Prostate gland (tissue), 2 donors: ENCODE measurements around the gene IQGAP1. TPM values are rescaled to one million over a fixed set of nuclear protein-coding genes. Genes with fewer than 3 reads are reported as not detected.
A peak's percentile ranks its signal among the peaks of the same experiment; 100 is the strongest.

Experiments used
- DNase-seq: peaks from one replicate; pipeline ENCODE4 v3.0.0-alpha.2; 2019; ENCODE audit warnings: low spot score
- H3K27ac ChIP-seq, 2 donors: fragments of 200-600 bp; sonication (generic); 2 replicates each; pipeline ENCODE4 v1.5.1; 2017 to 2019
- H3K27me3 ChIP-seq: fragments of 200-600 bp; sonication (generic); replicated peaks from 2 replicates; pipeline ENCODE4 v1.5.1; 2019; ENCODE audit not compliant: insufficient read depth
- H3K36me3 ChIP-seq, 2 donors: fragments of 200-600 bp; sonication (generic); 1 replicate in 1 of 2; 2 replicates in 1 of 2; pipeline versions ENCODE4 v1.5.1 to v1.8.1; 2017 to 2019
- H3K4me1 ChIP-seq: fragments of 200-600 bp; sonication (generic); replicated peaks from 2 replicates; pipeline ENCODE4 v1.5.1; 2019
- H3K4me3 ChIP-seq, 2 donors: fragments of 200-600 bp; sonication (generic); 2 replicates each; pipeline ENCODE4 v1.5.1; 2017 to 2019
- H3K9me3 ChIP-seq: fragments of 200-600 bp; sonication (generic); 2 replicates; pipeline ENCODE4 v1.5.1; 2017
- POLR2A ChIP-seq: fragments of 450-650 bp; IDR thresholded peaks from one replicate; pipeline ENCODE4 v1.6.1; 2016; ENCODE audit warnings: antibody characterized with exemption, mild to moderate bottlenecking
- POLR2AphosphoS5 ChIP-seq: sonication (generic); formaldehyde crosslinking; IDR thresholded peaks from one replicate; pipeline ENCODE4 v1.6.1; 2017; ENCODE audit warnings: antibody characterized with exemption
- WGBS: methylation state at CpG from one replicate; pipeline ENCODE4 v1.1.5; 2018; 5-methylcytosine and 5-hydroxymethylcytosine counted together
- intact Hi-C: fragments of 100-400 bp; cut with DNase I; formaldehyde crosslinking; loops from one replicate; pipeline ENCODE4 v1.14.2; 2022
- total RNA-seq, 2 donors: library from RNA; depleted of rRNA; stranded (reverse); fragments of >200 nt; gene quantifications; one replicate each; pipeline ENCODE4 v1.1.0, GENCODE V29; 2016
- TF ChIP-seq, protein P1 (sequence below), 4 experiments: fragments of 200-600 bp in 2 of 4; fragments of 450-650 bp in 2 of 4; sonication (generic) in 2 of 4; IDR thresholded peaks; 1 replicate in 3 of 4; 2 replicates in 1 of 4; pipeline ENCODE4 v1.5.1; 2016 to 2019; ENCODE audit warnings: antibody characterized with exemption in 4 of 4, mild to moderate bottlenecking in 2 of 4, moderate library complexity in 2 of 4

Gene IQGAP1
- total RNA-seq, 2 donors from 2014 or later = 131 to 155 TPM

DNA sequence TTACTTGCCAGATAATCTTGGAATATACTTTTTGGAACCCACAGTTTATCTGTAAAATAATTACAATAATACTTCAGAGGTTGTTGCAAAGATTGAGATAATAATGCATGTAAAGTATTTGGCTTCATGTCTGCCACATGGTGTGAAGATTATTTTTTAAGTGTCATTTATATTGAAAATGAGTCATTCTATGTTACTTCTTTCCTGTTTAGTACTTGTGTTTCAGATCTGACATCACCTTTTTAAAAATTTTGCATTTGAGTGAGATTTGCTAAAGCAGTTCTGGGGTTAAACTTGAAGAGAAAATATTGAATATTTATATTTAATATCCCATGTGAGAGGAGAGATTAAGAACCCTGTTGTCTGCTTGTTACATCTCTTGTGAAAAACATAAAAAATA lies 31.2 kb downstream of the IQGAP1 start:
- H3K36me3 ChIP-seq = no peaks in the 10 kb centered on the region
- no peak overlapping the region for H3K4me3 ChIP-seq
- DNase-seq = no peak
- peaks cover 23% of the 10 kb centered on the region for H3K4me1 ChIP-seq
- TF ChIP-seq, protein P1, sequence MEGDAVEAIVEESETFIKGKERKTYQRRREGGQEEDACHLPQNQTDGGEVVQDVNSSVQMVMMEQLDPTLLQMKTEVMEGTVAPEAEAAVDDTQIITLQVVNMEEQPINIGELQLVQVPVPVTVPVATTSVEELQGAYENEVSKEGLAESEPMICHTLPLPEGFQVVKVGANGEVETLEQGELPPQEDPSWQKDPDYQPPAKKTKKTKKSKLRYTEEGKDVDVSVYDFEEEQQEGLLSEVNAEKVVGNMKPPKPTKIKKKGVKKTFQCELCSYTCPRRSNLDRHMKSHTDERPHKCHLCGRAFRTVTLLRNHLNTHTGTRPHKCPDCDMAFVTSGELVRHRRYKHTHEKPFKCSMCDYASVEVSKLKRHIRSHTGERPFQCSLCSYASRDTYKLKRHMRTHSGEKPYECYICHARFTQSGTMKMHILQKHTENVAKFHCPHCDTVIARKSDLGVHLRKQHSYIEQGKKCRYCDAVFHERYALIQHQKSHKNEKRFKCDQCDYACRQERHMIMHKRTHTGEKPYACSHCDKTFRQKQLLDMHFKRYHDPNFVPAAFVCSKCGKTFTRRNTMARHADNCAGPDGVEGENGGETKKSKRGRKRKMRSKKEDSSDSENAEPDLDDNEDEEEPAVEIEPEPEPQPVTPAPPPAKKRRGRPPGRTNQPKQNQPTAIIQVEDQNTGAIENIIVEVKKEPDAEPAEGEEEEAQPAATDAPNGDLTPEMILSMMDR (IDR thresholded peaks at IDR 0.05) = no peak
- TF ChIP-seq POLR2AphosphoS5 = no peak
- no peak for TF ChIP-seq POLR2A
- intact Hi-C loops = no loop called here
- no peaks in the 10 kb centered on the region for H3K27me3 ChIP-seq
- peak overlapping the region in 1 of 2 donors; percentile 58 for H3K27ac ChIP-seq
- H3K9me3 ChIP-seq = no peaks in the 10 kb centered on the region

- 17% methylated on average over 6 of the region's 6 CpGs for WGBS
- peaks cover 23% of the 10 kb centered on the region for H3K4me1 ChIP-seq
- no peaks in the 10 kb centered on the region for H3K9me3 ChIP-seq
- no peak for DNase-seq
- intact Hi-C loops = no loop called here
- no peaks in the 10 kb centered on the region for H3K27me3 ChIP-seq
- H3K4me3 ChIP-seq = no peak overlapping the region
- TF ChIP-seq, protein P1 (IDR thresholded peaks at IDR 0.05) = no peak
- TF ChIP-seq POLR2A (no peak), POLR2AphosphoS5 (peak; percentile 59)
- peak overlapping the region; percentile 46 to 58 for H3K27ac ChIP-seq
- H3K36me3 ChIP-seq = no peaks in the 10 kb centered on the region
Measured at GRCh38 chr15:90419738-90420406, 31.8 kb downstream of the IQGAP1 start.

GRCh38 chr15:90420451-90420850 lies 32.4 kb downstream of the IQGAP1 start:
- 79% methylated on average over 1 of the region's 1 CpG for WGBS
- intact Hi-C loops = no loop called here
- TF ChIP-seq POLR2AphosphoS5 (no peak), POLR2A (no peak)
- TF ChIP-seq, protein P1 (IDR thresholded peaks at IDR 0.05) = no peak

DNA sequence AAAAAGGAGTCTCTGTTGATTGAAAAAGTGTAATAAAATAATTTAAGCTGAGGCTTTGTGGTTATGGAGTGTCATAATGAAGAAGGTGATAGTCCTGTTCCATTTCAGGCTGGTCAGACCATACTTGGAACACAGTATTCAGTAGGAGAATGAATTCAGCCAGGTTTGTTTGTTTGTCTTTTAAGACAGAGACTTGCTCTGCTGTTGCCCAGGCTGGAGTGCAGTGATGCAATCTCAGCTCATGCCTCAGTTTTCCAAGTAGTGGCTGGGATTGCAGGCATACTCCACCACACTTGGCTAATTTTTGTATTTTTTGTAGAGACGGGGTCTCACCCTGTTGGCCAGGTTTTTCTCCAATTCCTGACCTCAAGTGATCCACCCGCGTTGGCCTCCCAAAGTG lies 33.5 kb downstream of the IQGAP1 start:
- Histone ChIP-seq H3K4me3 (no peak overlapping the region), H3K36me3 (no peaks in the 10 kb centered on the region), H3K9me3 (no peaks in the 10 kb centered on the region), H3K4me1 (peaks cover 23% of the 10 kb centered on the region), H3K27ac (no peak overlapping the region), H3K27me3 (no peaks in the 10 kb centered on the region)
- intact Hi-C loops = no loop called here
- 87% methylated on average over 3 of the region's 3 CpGs for WGBS
- no peak for DNase-seq
- TF ChIP-seq POLR2A = no peak
- TF ChIP-seq POLR2AphosphoS5 = no peak
- TF ChIP-seq, protein P1 (IDR thresholded peaks at IDR 0.05) = no peak

More at GRCh38 chr15:90420451-90420850, 32.4 kb downstream of the IQGAP1 start:
- Histone ChIP-seq H3K27me3 (no peaks in the 10 kb centered on the region), H3K27ac (peak overlapping the region; percentile 46 to 58), H3K4me3 (no peak overlapping the region), H3K4me1 (peaks cover 23% of the 10 kb centered on the region), H3K36me3 (no peaks in the 10 kb centered on the region), H3K9me3 (no peaks in the 10 kb centered on the region)
- no peak for DNase-seq

DNA sequence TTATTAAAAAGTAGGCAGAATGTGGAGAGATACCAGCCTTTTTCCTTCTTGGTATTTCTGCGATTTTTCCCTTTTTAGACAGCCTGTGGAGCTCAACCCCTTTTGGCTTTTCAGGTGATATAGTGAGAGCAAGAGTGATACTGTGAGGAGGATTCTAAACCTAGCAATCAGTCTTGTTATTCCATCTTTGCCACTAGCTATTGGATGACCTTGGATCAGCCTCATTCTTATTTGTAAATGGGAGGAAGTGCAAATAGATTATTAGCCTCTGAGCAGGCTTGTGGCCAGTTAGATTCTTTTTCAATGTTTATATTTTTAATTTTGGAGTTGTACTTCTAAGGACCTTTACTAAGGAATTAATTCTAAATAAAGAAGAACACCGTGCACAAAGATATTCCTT lies 34.0 kb downstream of the IQGAP1 start:
- H3K27me3 ChIP-seq = no peaks in the 10 kb centered on the region
- intact Hi-C loops = no loop called here
- no peaks in the 10 kb centered on the region for H3K36me3 ChIP-seq
- no peak for DNase-seq
- no peaks in the 10 kb centered on the region for H3K9me3 ChIP-seq
- TF ChIP-seq POLR2AphosphoS5 (no peak), POLR2A (no peak)
- TF ChIP-seq, protein P1 (IDR thresholded peaks at IDR 0.05) = no peak
- H3K27ac ChIP-seq = no peak overlapping the region
- H3K4me3 ChIP-seq = no peak overlapping the region
- H3K4me1 ChIP-seq = peaks cover 23% of the 10 kb centered on the region
- 53% methylated on average over 2 of the region's 2 CpGs for WGBS
